Raji (cell line): Measurements from ENCODE around the gene CHD9.
A peak's percentile ranks its signal among the peaks of the same experiment; 100 is the strongest.

Source experiments
- POLR2A ChIP-seq: IDR thresholded peaks from 2 replicates; pipeline ENCODE4 v1.6.1; 2011; ENCODE audit warnings: low read depth, low read length, control low read depth; ENCODE audit not compliant: insufficient read depth

The CHD9 gene

DNA sequence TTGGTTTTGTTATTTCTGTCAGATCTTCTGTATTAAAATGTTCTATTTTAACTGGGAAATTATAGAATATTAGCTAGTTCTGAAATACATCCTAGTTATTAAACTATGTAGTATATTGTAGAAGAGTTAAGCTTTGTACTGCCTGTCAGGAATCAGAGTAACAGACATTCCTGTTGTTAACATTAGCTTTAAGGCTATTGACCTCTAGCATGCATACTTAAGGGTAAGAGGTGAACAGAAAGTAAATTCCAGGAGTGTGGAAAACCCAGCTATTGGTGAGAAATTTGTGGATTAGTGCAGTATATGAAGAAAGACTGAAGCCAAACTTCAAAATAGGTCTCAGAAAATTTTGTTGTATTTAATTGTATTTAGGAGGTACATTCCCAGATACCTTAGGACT lies 111.3 kb downstream of the CHD9 start:
- no peak for TF ChIP-seq POLR2A

GRCh38 chr16:53168744-53169143 lies 114.0 kb downstream of the CHD9 start:
- TF ChIP-seq POLR2A: no peak

GRCh38 chr16:53172517-53172916 lies 117.7 kb downstream of the CHD9 start:
- TF ChIP-seq POLR2A: no peak

DNA sequence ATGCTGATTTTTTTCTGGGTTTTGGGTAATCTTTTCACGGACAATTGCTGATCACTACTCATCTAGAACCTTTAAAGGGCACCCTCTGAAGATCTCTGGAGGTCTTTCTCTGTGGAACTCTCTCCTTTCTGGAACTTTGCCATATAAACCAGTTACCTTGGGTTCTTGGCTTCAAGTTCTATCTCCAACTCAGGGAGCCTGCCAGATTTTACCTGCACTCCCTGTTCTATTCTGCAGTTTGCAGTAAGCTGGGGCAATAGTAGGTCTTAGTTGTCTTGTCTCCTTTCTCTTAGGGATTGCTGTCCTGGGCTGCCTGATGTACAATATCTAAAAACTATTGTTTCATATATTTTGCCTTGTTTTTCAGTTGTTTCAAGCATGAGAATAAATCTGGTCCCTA lies 120.3 kb downstream of the CHD9 start:
- no peak for TF ChIP-seq POLR2A

DNA sequence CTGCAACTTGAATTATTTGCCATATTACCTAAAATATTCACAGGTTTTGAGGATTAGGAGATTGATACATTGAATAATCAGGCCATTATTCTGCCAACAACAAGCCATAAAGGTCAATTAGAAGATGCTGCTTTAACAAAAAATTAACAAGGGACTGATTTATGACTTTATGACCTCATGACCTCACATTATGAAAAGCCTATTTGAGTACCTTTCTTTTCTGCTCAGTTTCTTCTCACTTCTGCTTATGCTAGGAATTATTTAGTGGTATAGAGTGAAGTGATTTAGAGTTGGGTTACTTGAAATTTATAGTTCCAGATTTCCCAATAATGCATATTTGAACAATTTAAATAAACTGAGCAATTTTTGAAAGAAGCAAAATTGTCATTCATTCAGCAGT lies 121.6 kb downstream of the CHD9 start:
- no peak for TF ChIP-seq POLR2A

DNA sequence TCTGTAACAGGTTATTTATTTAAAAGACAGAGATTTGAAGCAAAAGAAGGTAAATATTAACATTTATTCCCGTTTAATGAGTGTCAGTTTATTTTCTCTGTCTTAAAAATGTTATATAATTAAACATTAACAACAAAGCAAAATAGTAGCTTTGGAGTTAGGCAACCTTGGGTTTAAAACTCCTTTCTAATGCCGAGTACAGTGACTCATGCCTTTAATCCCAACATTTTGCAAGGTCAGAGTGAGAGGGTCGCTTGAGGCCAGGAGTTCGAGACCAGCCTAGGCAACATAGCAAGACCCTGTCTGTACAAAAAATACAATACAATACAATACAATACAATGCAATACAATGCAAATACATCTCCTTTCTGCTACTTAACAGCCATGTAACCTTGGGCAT lies 128.7 kb downstream of the CHD9 start:
- no peak for TF ChIP-seq POLR2A

DNA sequence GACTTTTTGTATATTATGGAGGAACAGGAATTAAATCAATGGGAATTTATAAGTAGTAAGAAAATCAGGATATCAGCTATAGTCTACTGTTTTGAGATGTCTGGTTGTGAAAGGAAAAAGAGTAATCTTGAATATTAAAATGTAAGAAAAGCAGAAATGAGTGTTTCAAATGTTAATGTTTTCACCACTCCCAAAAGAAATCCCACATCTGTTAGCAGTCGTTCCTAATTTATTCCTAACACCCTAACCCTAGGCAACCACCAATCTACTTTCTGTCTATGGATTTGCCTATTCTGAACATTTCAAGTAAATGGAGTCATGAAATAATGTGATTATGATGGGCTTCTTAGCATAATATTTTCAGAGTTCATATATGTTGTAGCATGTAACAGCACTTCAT lies 133.0 kb downstream of the CHD9 start:
- TF ChIP-seq POLR2A: no peak

DNA sequence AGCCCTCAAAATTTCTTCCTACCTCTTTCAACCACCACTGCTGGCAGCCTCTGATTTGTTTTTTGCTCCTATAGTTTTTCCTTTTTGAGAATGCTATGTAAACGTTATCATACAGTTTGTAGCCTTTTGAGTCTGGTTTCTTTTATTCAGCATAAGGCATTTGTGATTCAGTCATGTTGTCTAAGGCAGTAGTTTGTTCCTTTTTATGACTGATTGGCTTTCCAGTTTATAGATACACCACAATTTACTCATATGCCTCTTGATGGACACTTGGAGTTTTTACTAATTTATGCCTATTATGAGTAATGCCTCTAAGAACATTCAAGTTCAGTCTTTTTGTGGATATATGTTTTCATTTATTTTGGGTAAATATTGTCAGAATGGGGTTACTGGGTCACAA lies 136.6 kb downstream of the CHD9 start:
- TF ChIP-seq POLR2A: no peak

- no peak for TF ChIP-seq POLR2A
Measured at GRCh38 chr16:53198933-53199332, 144.1 kb downstream of the CHD9 start.

DNA sequence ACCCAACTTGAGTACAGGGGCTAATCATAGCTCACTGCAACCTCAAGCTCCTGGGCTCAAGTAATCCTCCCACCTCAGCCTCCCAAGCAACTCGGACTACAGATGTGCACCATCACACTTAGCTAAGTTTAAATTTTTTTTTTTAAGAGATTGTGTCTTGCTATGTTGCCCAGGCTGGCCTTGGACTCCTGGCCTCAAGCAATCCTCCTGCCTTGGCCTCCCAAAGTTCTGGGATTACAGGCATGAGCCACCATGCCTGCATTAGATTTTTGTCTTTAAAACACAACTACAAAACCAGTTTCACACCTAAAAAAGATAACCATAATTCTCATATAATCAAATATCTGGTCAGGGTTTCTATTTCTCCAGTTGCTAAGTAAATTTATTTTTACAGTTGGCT lies 147.1 kb downstream of the CHD9 start:
- no peak for TF ChIP-seq POLR2A

- no peak for TF ChIP-seq POLR2A
Measured at GRCh38 chr16:53202398-53202797, 147.6 kb downstream of the CHD9 start.

DNA sequence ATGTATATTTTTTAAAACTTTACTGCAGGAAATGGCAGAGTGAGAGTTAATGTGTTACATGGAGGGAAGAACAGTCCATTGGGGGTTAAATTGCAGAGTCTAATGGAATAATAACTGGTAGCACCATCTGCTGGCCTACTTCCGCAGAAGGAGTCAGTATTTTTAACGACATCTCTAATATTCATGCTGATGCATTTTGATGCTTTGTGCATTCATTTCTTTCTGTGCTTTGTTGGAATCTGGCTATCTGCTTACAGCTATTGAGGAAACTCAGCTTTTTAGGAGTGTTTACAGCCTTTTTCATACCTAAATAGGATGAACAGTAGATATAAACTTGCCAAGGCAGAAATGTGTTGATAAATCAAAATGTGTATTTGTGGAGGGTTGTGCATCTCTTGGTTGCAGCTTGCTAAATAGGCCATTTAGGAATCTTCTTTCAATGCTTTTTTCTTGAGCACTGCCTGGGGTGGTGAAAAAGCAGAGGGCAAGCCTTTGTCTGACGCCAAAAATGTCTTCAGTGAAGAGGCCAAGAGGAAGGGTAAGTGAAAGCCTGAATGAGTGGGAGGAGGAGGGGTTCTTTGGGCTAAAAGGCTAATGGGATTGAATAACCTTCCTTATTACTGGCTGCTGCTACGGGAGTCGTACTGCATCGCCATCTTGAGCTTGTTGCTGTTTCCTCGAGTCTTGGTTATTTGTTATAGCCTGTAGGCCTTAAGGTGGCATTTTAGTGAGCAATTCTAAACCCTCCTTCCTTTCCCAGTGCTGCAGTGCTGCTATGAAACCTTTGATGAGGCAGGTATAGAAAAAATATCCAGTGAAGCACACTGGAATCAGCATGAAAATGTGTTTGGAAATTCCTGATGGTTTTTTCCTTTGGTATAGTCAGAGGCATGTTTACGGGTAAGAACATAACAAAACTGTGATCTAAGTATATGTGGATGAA lies 153.3 kb downstream of the CHD9 start:
- peak; percentile 49 for TF ChIP-seq POLR2A

GRCh38 chr16:53209429-53209828 lies 154.6 kb downstream of the CHD9 start:
- no peak for TF ChIP-seq POLR2A

- TF ChIP-seq POLR2A: no peak
Measured at GRCh38 chr16:53209877-53210276, 155.1 kb downstream of the CHD9 start.

GRCh38 chr16:53211253-53211652 lies 156.5 kb downstream of the CHD9 start:
- TF ChIP-seq POLR2A: no peak

GRCh38 chr16:53212893-53213223 lies 158.1 kb downstream of the CHD9 start:
- TF ChIP-seq POLR2A: no peak

DNA sequence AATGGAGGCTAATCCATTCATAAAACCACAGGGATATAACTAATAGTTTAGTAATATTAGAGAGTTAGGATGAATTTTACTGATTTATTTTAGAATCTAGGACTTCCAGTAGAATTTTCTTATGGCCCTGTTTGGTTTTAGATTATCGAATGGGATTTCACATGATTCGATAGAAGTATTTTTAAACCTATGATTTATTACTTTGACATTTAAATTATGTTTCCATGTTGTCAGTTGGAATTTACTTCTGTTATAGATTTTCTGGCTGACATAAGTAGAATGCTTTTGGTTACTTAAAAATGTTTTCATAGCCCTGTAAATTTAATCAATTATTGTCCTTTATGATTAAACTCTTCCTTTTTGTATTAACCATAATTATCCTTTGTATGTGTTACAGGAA lies 158.8 kb downstream of the CHD9 start:
- TF ChIP-seq POLR2A: no peak
